GM19328 (cell line): ENCODE measurements around the gene TP53I3.
"Not testable (repeated sequence)": the region's sequence is repeated elsewhere in the genome, so short reads cannot be mapped to it uniquely, and the experiment has no call there.

Source experiments
- ATAC-seq: cut with Tn5 transposase; IDR thresholded peaks from one replicate; pipeline ENCODE4 v1.9.1; 2021; ENCODE audit warnings: mild to moderate bottlenecking, moderate library complexity; ENCODE audit not compliant: unreplicated experiment

TP53I3 gene, protein sequence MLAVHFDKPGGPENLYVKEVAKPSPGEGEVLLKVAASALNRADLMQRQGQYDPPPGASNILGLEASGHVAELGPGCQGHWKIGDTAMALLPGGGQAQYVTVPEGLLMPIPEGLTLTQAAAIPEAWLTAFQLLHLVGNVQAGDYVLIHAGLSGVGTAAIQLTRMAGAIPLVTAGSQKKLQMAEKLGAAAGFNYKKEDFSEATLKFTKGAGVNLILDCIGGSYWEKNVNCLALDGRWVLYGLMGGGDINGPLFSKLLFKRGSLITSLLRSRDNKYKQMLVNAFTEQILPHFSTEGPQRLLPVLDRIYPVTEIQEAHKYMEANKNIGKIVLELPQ

DNA sequence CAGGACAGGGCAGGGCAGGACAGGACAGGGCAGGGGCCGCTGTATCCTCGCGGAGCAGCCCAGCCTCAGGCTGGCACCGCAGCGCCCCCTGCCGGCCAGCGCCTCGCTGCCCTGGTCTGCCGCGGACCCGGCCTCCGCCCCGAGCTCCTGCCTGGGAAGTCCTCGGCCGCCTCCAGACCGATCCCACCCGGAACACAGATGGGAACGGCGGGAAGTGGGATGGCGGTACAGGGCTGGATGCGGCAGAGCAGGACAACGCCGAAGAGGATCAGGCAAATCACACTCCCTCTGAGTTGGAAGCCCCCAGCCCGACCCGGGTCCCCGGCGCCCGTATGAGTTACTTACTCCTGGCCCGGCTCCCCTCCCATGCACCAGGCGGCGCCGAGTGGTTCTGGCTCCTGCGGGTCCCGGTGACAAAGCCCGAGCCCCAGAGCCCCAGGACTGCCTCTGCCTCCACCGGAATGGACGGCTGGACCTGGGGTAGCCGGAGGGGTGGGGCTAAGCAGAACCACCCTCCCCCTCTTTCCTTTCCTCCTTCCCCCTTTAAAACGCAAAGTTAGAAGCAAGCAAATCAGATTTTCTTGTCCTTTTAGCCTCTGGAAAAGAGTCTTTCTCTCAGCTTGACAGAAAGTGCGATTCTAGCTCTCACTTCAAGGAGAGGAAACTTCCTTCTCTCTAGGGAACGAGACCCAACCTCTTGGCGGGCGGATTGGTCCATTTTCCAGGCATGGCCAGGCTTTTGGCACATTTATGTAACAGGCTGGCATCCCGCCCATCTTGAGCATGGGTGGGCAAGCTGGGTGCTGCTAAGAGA lies at the start of gene TP53I3:
Gene TP53I3, minus strand, starts transcription at position 449 of the 814 bp plus-strand sequence. CDS start 508 bp downstream, outside the sequence.
- ATAC-seq, result peak; percentile 67

DNA sequence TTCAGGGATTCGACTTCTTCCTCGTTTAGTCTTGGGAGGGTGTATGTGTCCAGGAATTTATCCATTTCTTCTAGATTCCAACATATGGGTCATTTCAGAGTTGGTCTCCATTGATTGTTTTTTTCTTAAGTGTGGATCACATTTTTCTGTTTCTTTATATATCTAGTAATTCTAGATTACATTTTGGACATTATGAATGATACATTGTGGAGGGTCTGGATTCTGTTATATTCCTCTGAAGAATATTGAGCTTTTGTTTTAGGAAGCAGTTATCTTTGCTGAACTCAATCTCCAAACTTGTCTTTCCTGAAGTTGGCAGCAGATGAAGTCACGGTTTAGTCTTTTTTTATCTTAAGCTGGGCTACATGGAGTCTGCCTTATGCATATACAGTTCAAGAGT lies 47.9 kb upstream of the TP53I3 start:
- ATAC-seq, result no peak

DNA sequence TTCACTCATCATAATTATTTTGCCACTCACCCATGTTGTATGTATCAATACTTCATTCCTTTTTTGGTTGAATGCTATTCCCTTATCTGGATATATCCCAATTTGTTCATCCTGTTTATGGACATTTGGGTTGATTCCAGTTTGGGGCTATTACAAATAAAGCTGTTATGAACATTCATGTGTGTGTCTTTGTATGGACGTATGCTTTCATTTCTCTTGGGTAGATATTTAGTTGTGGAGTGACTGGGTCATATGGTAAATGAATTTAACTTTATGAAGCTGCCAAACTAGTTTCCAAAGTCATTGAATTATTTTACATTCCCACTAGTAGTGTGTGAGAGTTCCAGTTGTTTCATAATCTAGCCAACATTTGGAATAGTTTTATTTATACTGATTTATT lies 41.3 kb upstream of the TP53I3 start:
- ATAC-seq, result no peak

DNA sequence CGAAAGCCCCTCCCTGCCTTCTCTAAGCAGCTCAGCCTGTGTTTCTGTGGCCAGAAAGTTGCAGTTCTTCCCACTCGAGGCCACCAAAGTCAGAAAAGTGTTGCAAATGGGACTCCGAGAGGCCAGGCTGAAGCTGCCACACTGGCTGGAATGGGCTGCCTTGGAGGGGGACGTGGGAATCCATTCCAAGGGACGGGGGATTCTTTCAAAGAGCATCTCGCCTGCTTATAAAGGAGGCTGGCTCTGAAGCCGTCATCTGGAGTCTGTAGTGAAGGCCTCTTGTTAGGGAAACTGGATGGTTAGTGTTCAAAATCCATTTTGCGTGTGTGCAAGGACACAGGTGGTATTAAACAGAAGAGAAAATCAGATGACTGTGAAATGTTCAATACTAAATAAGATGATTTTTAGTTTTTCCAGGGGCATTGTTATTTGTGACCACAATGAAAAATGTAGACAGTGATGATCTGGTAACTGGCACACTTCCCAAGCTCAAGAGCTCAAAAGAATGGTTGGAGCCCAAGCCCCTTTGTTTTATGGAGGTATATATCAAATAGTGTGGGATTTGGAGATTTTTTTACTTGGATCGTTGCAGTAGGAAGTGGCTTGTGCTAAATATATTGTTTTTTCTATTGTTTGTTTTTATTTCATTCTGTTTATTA lies 39.4 kb upstream of the TP53I3 start:
- peak; percentile 9 for ATAC-seq

DNA sequence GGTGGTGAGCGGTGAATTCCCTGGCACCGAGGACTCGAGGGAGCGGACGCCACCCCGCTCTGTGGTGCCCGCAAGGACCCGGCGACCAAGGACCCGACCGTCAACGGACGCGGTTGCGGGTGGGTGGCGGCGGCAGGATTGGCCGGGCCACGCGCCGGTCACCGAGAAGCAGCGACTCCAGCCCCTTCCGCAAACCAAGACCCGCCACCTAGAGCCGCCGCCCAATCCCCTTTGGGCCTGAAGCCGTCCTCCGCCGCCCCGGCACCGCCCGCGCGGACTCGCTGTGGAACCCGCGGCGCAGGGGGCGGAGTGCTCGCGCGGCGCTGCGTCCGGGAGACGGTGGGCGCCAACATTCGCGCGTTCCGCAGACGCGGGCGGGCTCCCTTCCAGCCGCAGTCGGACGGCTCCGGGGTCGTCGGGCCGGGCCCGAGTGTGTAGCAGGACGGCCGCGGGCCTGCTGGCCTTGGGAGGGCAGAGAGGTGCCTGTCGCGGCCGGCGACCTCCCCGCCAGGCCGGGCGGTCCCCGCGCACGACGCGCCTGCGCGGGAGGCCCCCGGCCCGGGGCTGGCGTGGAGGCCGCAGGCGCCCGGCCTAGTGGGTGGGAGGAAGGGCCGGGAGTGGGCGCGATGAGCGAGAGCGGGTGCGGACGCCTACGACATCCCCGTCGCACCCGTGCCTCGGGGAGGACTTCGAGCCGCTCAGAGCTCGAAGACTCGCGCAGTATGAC lies 38.7 kb upstream of the TP53I3 start, which contains the start of the genes FAM228B and PFN4:
Gene FAM228B, plus strand, starts transcription at position 275 of the 727 bp plus-strand sequence. CDS start 893 bp downstream, outside the sequence.
Gene PFN4, minus strand, starts transcription at position 140 of the 727 bp plus-strand sequence. CDS start 799 bp downstream, outside the sequence.
- peak; percentile 84 for ATAC-seq

DNA sequence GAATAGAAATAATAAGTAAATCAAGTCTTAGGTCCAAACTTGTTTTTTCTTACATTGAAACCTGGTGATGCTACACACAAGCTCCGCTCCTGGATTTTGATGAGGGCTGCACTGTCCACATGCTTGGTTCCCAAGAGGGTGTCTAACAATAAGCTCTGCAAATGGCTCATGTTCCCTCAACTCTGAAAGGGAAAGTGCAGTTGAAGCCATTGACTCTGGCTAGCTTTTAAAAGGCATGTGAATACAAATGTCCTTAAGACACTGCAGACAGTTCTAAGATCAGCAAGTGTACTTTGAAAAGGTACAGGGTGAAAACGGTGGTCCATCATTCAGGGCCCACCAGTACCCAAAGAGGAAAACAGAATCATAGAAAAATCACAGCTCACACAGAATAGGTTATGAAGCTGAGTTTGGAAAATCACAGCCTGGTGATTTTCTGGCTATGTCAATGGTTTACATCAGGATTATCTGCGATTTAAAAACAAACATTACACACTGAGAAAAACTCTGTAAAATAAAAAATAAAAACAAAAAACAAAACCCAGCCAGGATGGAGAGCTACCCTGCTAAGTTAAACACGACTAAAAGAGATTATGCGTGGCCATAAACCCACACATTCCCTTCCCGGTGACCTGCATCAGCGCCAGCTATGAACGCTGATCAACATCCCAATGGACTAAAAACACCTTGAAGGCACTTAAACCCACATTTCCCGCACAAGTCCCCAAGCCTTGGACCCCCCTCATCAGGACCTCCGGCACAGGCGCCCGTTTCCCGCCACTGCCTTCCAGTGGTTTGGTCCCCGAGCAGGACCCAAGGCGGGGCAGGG lies 37.9 kb upstream of the TP53I3 start:
- ATAC-seq, result no peak

DNA sequence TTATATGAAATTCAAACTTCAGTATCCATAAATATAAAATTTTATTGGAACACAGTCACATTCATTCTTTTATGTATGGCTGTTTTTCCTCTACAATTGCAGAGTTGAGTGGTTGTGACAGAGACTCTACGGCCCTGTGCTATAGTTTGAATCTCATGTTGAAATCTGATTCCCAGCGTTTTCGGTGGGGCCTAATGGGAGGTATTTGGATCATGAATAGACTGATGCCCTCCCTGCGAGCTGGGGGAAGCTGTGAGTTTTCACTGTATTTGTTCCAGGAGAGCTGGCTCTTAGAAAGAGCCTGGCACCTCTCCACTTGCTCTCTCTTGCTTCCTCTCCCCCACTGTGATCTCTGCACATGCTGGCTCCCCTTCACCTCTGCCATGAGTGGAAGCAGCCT lies 36.8 kb upstream of the TP53I3 start:
- ATAC-seq, result no peak

DNA sequence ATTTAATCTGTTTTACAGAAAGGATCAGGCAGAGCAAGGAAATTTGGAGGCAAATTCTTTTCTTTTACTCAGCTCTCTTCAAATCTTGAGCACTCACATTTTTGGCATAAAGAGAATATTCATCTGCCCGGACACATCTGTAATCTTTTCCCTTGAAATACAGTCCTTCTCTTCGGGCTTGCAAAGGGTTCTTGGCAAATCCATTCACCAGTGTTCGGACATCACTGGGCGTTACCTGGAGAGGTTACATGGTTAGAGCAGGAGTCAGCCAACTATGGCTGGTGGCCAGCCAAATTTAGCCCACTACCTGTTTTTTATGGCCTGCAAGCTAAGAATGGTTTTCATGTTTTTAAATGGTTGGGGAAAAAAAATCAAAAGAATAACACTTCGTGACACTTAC lies 36.4 kb upstream of the TP53I3 start:
- no peak for ATAC-seq

DNA sequence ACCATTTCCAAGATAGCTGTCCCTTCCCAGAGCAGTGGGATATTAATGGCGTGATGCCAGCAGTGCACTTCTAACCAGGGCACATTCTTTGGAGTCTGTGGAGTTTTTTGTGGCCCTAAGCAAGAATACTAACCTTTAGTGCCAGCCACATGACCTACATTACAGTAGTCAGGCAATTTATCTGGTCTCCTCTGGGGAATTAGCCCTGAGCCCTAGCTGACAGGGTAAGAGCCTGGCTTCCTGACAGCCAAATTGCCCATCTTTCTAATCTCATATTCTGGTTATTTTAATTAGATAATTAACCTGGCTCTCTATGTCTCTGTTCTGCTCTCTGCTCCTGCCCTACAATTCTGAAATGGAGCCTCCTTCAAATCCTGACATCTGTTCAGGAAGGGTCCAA lies 33.3 kb upstream of the TP53I3 start:
- ATAC-seq, result no peak

DNA sequence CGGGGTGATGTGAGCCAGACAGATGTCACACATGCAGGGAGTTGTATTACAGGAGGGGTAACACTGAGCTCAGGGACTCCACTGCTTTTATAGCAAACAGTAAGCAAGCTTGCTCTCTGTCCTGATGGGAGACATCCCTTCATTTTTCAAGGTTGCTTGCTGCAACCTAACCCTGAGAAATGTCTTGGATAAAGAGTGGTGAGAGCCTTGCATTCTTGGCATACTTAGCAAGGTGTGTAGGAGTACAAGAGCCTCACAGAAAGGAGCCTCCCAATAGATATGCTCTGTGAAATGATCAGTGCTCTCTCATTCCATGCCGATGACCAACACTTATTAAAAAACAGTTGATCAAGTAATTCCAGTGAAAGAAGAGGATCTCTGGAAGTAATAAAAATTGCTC lies 30.4 kb upstream of the TP53I3 start:
- no peak for ATAC-seq

DNA sequence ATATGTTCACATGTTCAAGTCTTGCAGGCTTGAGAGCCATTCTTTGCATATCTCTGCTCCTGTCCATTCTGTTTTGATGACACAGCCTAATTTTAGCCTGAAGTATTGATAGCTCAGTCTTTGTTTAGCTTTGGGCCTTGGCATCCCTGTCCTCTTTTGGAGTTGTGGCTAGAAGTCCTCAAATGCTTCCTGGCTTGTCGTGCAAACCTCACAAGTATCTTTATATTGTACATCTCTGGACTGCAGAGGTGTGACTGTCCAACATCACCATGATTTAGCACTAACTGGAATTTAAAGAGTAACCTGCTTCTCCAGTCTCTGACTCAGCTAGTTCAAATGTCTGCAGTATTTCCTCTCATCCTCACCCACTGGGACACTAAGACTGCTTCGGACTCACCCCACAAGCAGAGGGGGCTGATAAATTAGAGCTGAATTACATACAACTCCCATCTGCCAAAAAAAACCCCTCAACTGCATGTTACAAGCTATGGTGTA lies 26.8 kb upstream of the TP53I3 start:
- no peak for ATAC-seq

DNA sequence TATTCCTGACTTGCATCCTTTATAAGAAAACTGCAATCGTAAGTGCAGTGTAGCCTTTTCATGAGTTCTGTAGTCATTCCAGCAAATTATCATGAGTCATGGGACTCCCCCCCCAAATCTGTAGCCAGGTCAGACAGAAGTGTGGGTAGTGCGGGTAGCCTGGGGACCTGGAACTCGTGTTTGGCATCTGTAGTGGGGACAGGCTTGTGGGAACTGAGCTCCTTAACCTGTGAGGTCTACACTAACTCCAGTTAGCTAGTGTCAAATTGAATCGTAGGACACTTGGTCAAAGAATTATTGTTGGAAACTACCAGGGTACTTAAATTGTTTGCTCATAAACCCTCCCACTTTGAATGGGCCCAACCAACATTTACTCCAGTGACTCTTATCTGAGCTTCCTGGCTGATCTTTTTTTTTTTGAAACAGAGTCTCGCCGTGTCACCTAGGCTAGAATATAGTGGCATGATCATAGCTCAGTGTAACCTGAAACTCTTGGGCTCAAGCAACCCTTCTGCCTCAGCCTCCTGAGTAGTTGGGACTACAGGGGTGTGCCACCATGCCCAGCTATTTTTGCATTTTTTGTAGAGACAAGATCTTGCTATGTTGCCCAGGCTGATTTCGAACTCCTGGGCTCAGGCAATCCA lies 26.1 kb upstream of the TP53I3 start:
- ATAC-seq, result no peak

DNA sequence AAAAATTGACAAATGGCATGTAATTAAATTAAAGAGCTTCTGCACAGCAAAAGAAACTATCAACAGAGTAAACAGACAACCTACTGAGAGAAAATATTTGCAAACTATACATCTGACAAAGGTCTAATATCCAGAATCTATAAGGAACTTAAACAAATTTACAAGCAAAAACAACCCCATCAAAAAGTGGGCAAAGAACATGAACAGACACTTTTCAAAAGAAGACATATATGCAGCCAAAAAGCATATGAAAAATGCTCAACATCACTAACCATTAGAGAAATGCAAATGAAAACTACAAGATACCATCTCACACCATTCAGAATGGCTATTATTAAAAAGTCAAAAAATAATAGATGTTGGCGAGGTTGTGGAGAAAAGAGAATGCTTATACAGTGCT lies 24.8 kb upstream of the TP53I3 start:
- not testable (repeated sequence) for ATAC-seq

DNA sequence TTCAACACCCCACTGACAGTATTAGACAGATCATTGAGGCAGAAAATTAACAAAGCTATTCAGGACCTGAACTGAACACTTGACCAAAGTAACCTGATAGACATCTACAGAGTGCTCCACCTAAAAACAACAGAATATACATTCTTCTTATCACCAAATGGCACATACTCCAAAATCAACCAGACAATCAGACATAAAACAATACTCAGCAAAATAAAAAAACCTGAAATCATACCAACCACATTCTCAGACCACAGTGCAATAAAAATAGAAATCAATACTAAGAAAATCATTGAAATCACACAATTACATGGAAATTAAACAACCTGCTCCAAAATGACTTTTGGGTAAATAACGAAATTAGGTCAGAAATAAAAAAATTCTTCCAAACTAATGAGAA lies 22.7 kb upstream of the TP53I3 start:
- no peak for ATAC-seq

DNA sequence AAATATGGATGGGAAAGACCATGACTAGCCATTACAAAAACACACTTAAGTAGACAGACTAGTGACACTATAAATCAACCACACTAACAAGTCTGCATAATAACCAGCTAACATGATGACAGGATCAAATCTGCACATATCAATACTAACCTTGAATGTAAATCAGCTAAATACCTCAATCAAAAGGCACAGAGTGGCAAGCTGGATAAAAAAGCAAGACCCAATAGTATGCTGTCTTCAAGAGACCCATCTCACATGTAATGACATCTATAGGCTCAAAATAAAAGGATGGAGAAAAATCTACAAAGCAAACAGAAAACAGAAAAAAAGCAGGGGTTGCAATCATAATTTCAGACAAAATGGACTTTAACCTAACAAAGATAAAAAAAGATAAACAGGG lies 22.2 kb upstream of the TP53I3 start:
- no peak for ATAC-seq

DNA sequence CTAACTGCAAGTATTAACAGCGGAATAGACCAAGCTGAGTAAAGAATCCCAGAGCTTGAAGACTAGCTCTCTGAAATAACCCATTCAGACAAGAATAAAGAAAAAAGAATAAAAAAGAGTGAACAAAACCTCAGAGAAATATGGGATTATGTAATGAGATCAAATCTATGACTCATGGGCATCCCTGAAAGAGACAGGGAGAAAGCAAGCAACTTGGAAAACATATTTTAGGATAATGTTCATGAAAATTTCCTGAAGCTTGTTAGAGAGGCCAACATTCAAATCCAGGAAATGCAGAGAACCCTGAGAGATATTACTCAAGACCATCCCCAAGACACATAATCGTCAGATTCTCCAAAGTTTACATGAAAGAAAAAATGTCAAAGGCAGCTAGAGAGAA lies 21.2 kb upstream of the TP53I3 start:
- no peak for ATAC-seq

DNA sequence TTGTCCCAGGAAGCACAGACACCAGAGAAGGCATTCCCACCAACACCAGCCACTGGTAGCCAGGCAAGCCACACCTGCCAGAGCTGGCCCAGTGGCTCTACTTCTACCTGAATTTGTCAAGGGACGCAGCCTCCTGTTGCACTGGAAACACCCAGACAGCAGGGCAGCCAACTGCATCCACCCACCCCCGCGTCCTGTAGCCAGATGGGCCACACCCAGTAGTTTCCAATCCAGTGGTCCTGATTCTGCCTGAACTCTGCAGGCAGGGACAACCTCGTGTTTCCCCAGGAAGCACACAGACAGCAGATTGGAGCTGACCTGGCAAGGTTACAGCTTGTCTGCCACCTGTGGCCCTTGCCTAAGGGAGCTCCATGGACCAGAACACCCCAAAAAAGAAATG lies 20.3 kb upstream of the TP53I3 start:
- ATAC-seq, result no peak

DNA sequence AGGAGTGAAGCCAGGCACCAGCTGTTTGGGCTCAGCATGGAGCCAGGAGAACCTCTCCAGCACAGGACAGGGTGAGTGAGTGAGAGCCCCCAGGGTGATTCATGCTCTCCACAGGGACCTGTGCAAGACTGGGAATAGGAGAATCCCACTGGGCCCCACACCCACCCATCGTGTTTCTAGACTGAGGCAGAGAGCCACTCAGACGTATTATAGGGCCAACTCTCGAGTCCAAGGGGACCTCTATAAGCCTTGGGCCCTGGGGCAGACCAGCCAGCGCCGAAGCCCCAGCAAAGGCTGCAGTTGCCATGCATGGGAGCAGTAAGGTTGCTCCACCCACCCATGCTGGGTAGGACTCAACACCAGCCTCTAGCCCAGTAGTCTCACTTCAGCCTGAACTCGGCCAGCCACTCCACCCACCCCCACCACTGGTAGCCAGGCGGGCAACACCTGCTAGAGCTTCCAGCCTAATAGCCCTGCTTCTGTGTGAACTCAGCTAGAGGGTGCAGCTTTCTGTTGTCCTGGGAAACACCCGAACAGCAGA lies 19.5 kb upstream of the TP53I3 start:
- no peak for ATAC-seq

DNA sequence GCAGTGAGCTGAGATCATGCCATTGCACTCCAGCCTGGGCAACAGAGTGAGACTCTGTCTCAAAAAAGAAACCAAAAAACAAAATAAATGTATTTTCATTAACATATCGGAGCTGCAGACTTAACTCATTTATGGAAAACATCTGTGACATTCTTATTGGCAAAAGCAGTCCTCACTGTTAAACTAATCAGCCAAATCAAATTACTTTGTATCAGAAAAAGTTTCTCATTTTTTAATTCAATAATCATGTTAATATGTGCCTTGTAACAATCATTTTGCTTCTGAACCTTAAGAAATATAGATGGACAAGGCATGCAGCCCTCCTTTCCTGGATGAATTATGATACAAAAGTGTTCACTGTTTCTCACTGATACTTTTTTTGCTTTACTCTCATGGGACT lies 18.0 kb upstream of the TP53I3 start:
- no peak for ATAC-seq
